WTC11 (cell line): Measurements from ENCODE around the gene FAM204A. TPM values are rescaled to one million over a fixed set of nuclear protein-coding genes. Genes with fewer than 3 reads are reported as not detected.

ENCODE experiments used
- ATAC-seq: fragments of 200-7000 bp; cut with Tn5 transposase; 2 replicates; pipeline ENCODE4 v1.10.0; 2021; ENCODE audit warnings: mild to moderate bottlenecking, moderate library complexity
- CTCF ChIA-PET: fragments of 300-600 bp; sonication (Branson Sonifier 250); formaldehyde crosslinking; loops from one replicate; lab custom pipeline; 2021; ENCODE audit warnings: antibody characterized with exemption; lab: Charles Lee
- POLR2A ChIA-PET: fragments of 350-600 bp; sonication (Branson Sonifier 250); formaldehyde crosslinking; loops from one replicate; lab custom pipeline; 2021; ENCODE audit warnings: antibody characterized with exemption; lab: Charles Lee
- DNase-seq: peaks from one replicate; pipeline ENCODE4 v3.0.0; 2021; ENCODE audit warnings: low spot score
- H3K27ac Mint-ChIP-seq: 2 replicates; pipeline ENCODE4 v1.8.0; 2021; ENCODE audit warnings: mixed read lengths
- H3K27me3 Mint-ChIP-seq: 2 replicates; pipeline ENCODE4 v1.8.0; 2021; ENCODE audit warnings: low read depth, mild to moderate bottlenecking, moderate library complexity, mixed read lengths
- H3K36me3 Mint-ChIP-seq: 2 replicates; pipeline ENCODE4 v1.8.0; 2021; ENCODE audit warnings: mixed read lengths
- H3K4me1 Mint-ChIP-seq: 2 replicates; pipeline ENCODE4 v1.8.0; 2022; ENCODE audit warnings: mixed read lengths
- H3K4me3 Mint-ChIP-seq: 2 replicates; pipeline ENCODE4 v1.8.0; 2021; ENCODE audit warnings: mild to moderate bottlenecking, moderate library complexity, mixed read lengths
- H3K9me3 Mint-ChIP-seq: 2 replicates; pipeline ENCODE4 v1.8.0; 2021; ENCODE audit warnings: mixed read lengths
- AFF4 ChIP-seq: sonication (generic); formaldehyde crosslinking; IDR thresholded peaks from 2 replicates; pipeline ENCODE4 v1.8.1; 2023; ENCODE audit warnings: mild to moderate bottlenecking, missing genetic modification reagents, borderline replicate concordance
- CDX4 ChIP-seq: fragments of 250-450 bp; sonication (Bioruptor Pico); IDR thresholded peaks from 2 replicates; pipeline ENCODE4 v1.9.0; 2021; ENCODE audit warnings: moderate library complexity, mild to moderate bottlenecking, inconsistent platforms, borderline replicate concordance
- E2F4 ChIP-seq: sonication (generic); formaldehyde crosslinking; IDR thresholded peaks from 2 replicates; pipeline ENCODE4 v1.8.1; 2022; ENCODE audit warnings: low read depth, mild to moderate bottlenecking, moderate library complexity, missing genetic modification reagents, borderline replicate concordance
- ETV6 ChIP-seq: sonication (generic); formaldehyde crosslinking; IDR thresholded peaks from 2 replicates; pipeline ENCODE4 v1.8.1; 2022; ENCODE audit warnings: mild to moderate bottlenecking, missing genetic modification reagents
- FOXP4 ChIP-seq: sonication (generic); formaldehyde crosslinking; IDR thresholded peaks from 2 replicates; pipeline ENCODE4 v1.8.0; 2022; ENCODE audit warnings: mild to moderate bottlenecking, missing genetic modification reagents
- IRF1 ChIP-seq: sonication (generic); formaldehyde crosslinking; IDR thresholded peaks from 2 replicates; pipeline ENCODE4 v1.8.0; 2023; ENCODE audit warnings: missing genetic modification reagents
- IRF2 ChIP-seq: sonication (generic); formaldehyde crosslinking; IDR thresholded peaks from 2 replicates; pipeline ENCODE4 v1.8.0; 2022; ENCODE audit warnings: low read depth, missing genetic modification reagents, borderline replicate concordance
- MYBL2 ChIP-seq: sonication (generic); formaldehyde crosslinking; IDR thresholded peaks from 2 replicates; pipeline ENCODE4 v1.8.1; 2023; ENCODE audit warnings: mild to moderate bottlenecking, moderate library complexity, missing genetic modification reagents
- NR1H2 ChIP-seq: sonication (generic); formaldehyde crosslinking; IDR thresholded peaks from 2 replicates; pipeline ENCODE4 v1.9.0; 2021; ENCODE audit warnings: mild to moderate bottlenecking, moderate library complexity, missing genetic modification reagents
- NR2C2 ChIP-seq: sonication (generic); formaldehyde crosslinking; IDR thresholded peaks from 2 replicates; pipeline ENCODE4 v1.8.0; 2022; ENCODE audit warnings: mild to moderate bottlenecking, missing genetic modification reagents
- PRRX2 ChIP-seq: fragments of 250-450 bp; sonication (Bioruptor Pico); IDR thresholded peaks from 2 replicates; pipeline ENCODE4 v1.8.0; 2021; ENCODE audit warnings: mild to moderate bottlenecking
- RORB ChIP-seq: fragments of 250-450 bp; sonication (Bioruptor Pico); IDR thresholded peaks from 2 replicates; pipeline ENCODE4 v1.9.0; 2021; ENCODE audit warnings: mild to moderate bottlenecking
- SMAD3 ChIP-seq: sonication (generic); formaldehyde crosslinking; IDR thresholded peaks from 2 replicates; pipeline ENCODE4 v1.8.0; 2022; ENCODE audit warnings: missing genetic modification reagents, mild to moderate bottlenecking, borderline replicate concordance
- TEAD1 ChIP-seq: sonication (generic); formaldehyde crosslinking; IDR thresholded peaks from 2 replicates; pipeline ENCODE4 v1.8.0; 2022; ENCODE audit warnings: mild to moderate bottlenecking, missing genetic modification reagents
- ZNF121 ChIP-seq: sonication (generic); formaldehyde crosslinking; IDR thresholded peaks from 2 replicates; pipeline ENCODE4 v1.8.0; 2023; ENCODE audit warnings: missing genetic modification reagents
- ZNF232 ChIP-seq: sonication (generic); formaldehyde crosslinking; IDR thresholded peaks from 2 replicates; pipeline ENCODE4 v1.8.0; 2022; ENCODE audit warnings: mild to moderate bottlenecking, missing genetic modification reagents
- ZNF317 ChIP-seq: sonication (generic); formaldehyde crosslinking; IDR thresholded peaks from 2 replicates; pipeline ENCODE4 v1.8.1; 2023; ENCODE audit warnings: low read depth, mild to moderate bottlenecking, moderate library complexity, missing genetic modification reagents, borderline replicate concordance
- ZNF532 ChIP-seq: fragments of 250-450 bp; sonication (Bioruptor Pico); IDR thresholded peaks from 2 replicates; pipeline ENCODE4 v1.9.0; 2021; ENCODE audit warnings: mild to moderate bottlenecking, borderline replicate concordance
- total RNA-seq: library from RNA; stranded (reverse); gene quantifications from 3 replicates; pipeline ENCODE4 v1.2.3, GENCODE V29; 2021

The FAM204A gene
- total RNA-seq, 1 experiment from 2014 or later = 33.3 TPM

GRCh38 chr10:118251791-118252190, 90.3 kb downstream of the FAM204A start:
- DNase-seq (no peak), ATAC-seq (no peak)
- peaks cover 83% of the 10 kb centered on the region for H3K27me3 Mint-ChIP-seq
- peaks cover 10% of the 10 kb centered on the region for H3K4me1 Mint-ChIP-seq
- TF ChIP-seq IRF2 (CRISPR knock-in tag) (no peak), NR1H2 (CRISPR knock-in tag) (no peak), TEAD1 (CRISPR knock-in tag) (no peak), SMAD3 (CRISPR knock-in tag) (no peak), ZNF317 (CRISPR knock-in tag) (no peak), CDX4 (CRISPR knock-in tag) (no peak), RORB (CRISPR knock-in tag) (no peak), FOXP4 (CRISPR knock-in tag) (no peak), IRF1 (CRISPR knock-in tag) (no peak), E2F4 (CRISPR knock-in tag) (no peak), MYBL2 (CRISPR knock-in tag) (no peak), ZNF232 (CRISPR knock-in tag) (no peak), AFF4 (CRISPR knock-in tag) (no peak), ETV6 (CRISPR knock-in tag) (no peak), ZNF532 (CRISPR knock-in tag) (no peak), PRRX2 (CRISPR knock-in tag) (no peak), NR2C2 (CRISPR knock-in tag) (no peak), ZNF121 (CRISPR knock-in tag) (no peak)
- no peak overlapping the region for H3K4me3 Mint-ChIP-seq
- ChIA-PET CTCF (no interaction called here), POLR2A (no interaction called here)
- no peak overlapping the region for H3K27ac Mint-ChIP-seq
- no peaks in the 10 kb centered on the region for H3K36me3 Mint-ChIP-seq
- H3K9me3 Mint-ChIP-seq = no peaks in the 10 kb centered on the region
